RWPE2 (cell line): Measurements from ENCODE around the gene PEX11A.

Experiments used
- ATAC-seq: fragments of 200-7000 bp; cut with Tn5 transposase; 3 replicates; pipeline ENCODE4 v1.9.1; 2021; ENCODE audit warnings: low read depth
- DNase-seq: peaks from one replicate; pipeline ENCODE4 v3.0.0-alpha.2; 2020; ENCODE audit warnings: low spot score
- H3K27ac ChIP-seq: fragments of 450-650 bp; 2 replicates; pipeline ENCODE4 v1.5.1; 2017; ENCODE audit warnings: mild to moderate bottlenecking; ENCODE audit not compliant: poor library complexity, severe bottlenecking
- H3K27me3 ChIP-seq: fragments of 250-450 bp; sonication (Bioruptor Pico); 2 replicates; pipeline ENCODE4 v1.5.1; 2021; ENCODE audit warnings: mild to moderate bottlenecking, moderate library complexity; ENCODE audit not compliant: insufficient read depth, poor library complexity, severe bottlenecking
- H3K36me3 ChIP-seq: fragments of 250-450 bp; sonication (Bioruptor Pico); 2 replicates; pipeline ENCODE4 v1.5.1; 2020; ENCODE audit warnings: low read depth, mild to moderate bottlenecking, moderate library complexity
- H3K4me1 ChIP-seq: fragments of 250-450 bp; sonication (Bioruptor Pico); 2 replicates; pipeline ENCODE4 v1.5.1; 2021; ENCODE audit warnings: mild to moderate bottlenecking, moderate library complexity; ENCODE audit not compliant: insufficient read depth, poor library complexity, severe bottlenecking
- H3K4me3 ChIP-seq: fragments of 250-450 bp; sonication (Bioruptor Pico); 2 replicates; pipeline ENCODE4 v1.5.1; 2021; ENCODE audit warnings: mild to moderate bottlenecking, moderate library complexity; ENCODE audit not compliant: severe bottlenecking
- H3K9me3 ChIP-seq: fragments of 250-450 bp; sonication (Bioruptor Pico); 2 replicates; pipeline ENCODE4 v1.5.1; 2021; ENCODE audit warnings: mild to moderate bottlenecking, moderate library complexity; ENCODE audit not compliant: severe bottlenecking
- CTCF ChIP-seq: fragments of 450-650 bp; IDR thresholded peaks from one replicate; pipeline ENCODE4 v1.5.1; 2017; ENCODE audit warnings: mild to moderate bottlenecking, moderate library complexity; ENCODE audit not compliant: poor library complexity, severe bottlenecking

PEX11A gene

GRCh38 chr15:89633585-89633984, 57.0 kb downstream of the PEX11A start:
- no peak for ATAC-seq
- H3K36me3 ChIP-seq: peaks cover 51% of the 10 kb centered on the region
- no peak for TF ChIP-seq CTCF

DNA sequence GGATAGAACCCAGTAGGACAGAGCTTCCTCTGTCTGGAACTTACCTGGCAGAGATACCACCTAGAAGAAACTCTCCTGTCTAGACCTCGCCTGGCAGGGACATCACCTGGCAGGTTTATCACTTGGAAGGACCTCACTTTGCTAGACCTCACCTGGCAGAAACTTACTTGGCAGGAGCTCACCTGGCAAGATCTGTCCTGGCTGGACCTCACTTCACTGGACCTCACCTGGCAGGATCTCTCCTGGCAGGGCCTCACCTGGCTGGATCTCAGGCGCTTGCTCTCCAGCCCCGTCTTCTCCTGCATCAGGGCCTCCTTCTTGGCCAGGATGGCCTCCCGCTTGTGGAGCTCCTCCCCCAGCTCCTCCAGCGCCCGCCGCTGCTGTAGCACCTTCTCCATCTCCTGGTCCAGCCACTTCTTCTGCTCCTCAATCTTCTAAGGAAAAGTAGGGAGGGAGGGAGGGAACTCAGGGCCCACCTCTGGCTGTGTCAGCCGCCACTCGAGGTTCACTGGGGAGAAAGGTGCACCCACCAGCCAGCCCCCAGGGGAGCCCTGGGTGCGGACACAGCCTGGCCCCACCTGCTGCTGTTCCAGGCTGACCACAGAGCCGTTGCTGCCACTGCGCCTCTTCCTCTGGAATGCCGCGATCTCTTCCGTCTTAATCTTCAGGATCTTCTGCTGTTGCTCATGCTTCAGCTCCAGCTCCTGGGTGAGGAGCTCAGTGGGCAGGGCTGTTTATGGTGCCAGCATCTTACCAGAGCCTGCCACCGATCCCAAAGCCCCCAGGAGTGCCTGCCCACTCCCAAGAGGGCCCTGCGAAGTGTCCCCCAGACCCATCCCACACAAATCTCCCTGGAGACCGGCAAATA, 57.8 kb downstream of the PEX11A start:
- TF ChIP-seq CTCF: no peak
- Histone ChIP-seq H3K9me3 (peaks cover 2% of the 10 kb centered on the region), H3K36me3 (peaks cover 58% of the 10 kb centered on the region), H3K27me3 (no peaks in the 10 kb centered on the region), H3K4me3 (no peak overlapping the region), H3K4me1 (no peaks in the 10 kb centered on the region), H3K27ac (no peak overlapping the region)
- ATAC-seq (no peak), DNase-seq (no peak)

More at GRCh38 chr15:89633585-89633984, 57.0 kb downstream of the PEX11A start:
- Histone ChIP-seq H3K4me3 (no peak overlapping the region), H3K9me3 (peaks cover 2% of the 10 kb centered on the region), H3K27ac (no peak overlapping the region), H3K4me1 (no peaks in the 10 kb centered on the region), H3K27me3 (no peaks in the 10 kb centered on the region)
- no peak for DNase-seq

- ATAC-seq (peak; percentile 6; the same call in 2 of the 3 replicates), DNase-seq (no peak)
- Histone ChIP-seq H3K4me3 (no peak overlapping the region), H3K9me3 (no peaks in the 10 kb centered on the region), H3K4me1 (no peaks in the 10 kb centered on the region), H3K27me3 (no peaks in the 10 kb centered on the region), H3K27ac (no peak overlapping the region), H3K36me3 (peaks cover 67% of the 10 kb centered on the region)
- TF ChIP-seq CTCF: no peak
Measured at GRCh38 chr15:89631902-89632264, 58.7 kb downstream of the PEX11A start.
